Testis (tissue), 2 donors: ENCODE measurements around the gene PRICKLE4.

ENCODE experiments used
- CTCF ChIP-seq, 3 experiments: fragments of 450-650 bp in 2 of 3; fragments of 200-600 bp in 1 of 3; sonication (generic) in 1 of 3; IDR thresholded peaks; one replicate each; pipeline ENCODE4 v1.5.1; 2016 to 2019; ENCODE audit warnings: antibody characterized with exemption in 3 of 3, mild to moderate bottlenecking in 2 of 3, moderate library complexity in 1 of 3
- POLR2A ChIP-seq: fragments of 450-650 bp; IDR thresholded peaks from one replicate; pipeline ENCODE4 v1.6.1; 2017; ENCODE audit warnings: antibody characterized with exemption, mild to moderate bottlenecking, moderate library complexity

GRCh38 chr6:41836022-41836659 is 55.6 kb downstream of the PRICKLE4 start:
- TF ChIP-seq POLR2A: no peak
- no peak for TF ChIP-seq CTCF (IDR thresholded peaks at IDR 0.05)
